ENCODE data around the gene COTL1.

GRCh38 chr16:84581158-84581557 is 36.7 kb downstream of the COTL1 start:
- TF ChIP-seq CTCF (IDR thresholded peaks at IDR 0.05): no peak
- TF ChIP-seq NRF1 (IDR thresholded peaks at IDR 0.05; ENCODE audit: low read depth, low read length): no peak
- no peak for TF ChIP-seq RXRA (IDR thresholded peaks at IDR 0.05; ENCODE audit: borderline replicate concordance, low read depth)
- TF ChIP-seq SIN3A (IDR thresholded peaks at IDR 0.05; ENCODE audit: borderline replicate concordance, low read depth, low read length): no peak
- TF ChIP-seq POLR2AphosphoS5 (IDR thresholded peaks at IDR 0.05; ENCODE audit: low read depth, low read length): no peak
- no peak for TF ChIP-seq IRF3 (IDR thresholded peaks at IDR 0.05; ENCODE audit: low read depth, low read length)
- TF ChIP-seq RFX5 (IDR thresholded peaks at IDR 0.05; ENCODE audit: low read length): no peak
- no peak for TF ChIP-seq REST (IDR thresholded peaks at IDR 0.05; ENCODE audit: low read depth, low read length)
- TF ChIP-seq, protein P1, sequence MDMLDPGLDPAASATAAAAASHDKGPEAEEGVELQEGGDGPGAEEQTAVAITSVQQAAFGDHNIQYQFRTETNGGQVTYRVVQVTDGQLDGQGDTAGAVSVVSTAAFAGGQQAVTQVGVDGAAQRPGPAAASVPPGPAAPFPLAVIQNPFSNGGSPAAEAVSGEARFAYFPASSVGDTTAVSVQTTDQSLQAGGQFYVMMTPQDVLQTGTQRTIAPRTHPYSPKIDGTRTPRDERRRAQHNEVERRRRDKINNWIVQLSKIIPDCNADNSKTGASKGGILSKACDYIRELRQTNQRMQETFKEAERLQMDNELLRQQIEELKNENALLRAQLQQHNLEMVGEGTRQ (IDR thresholded peaks at IDR 0.05; ENCODE audit: borderline replicate concordance, low read depth, low read length): no peak
- no peak for TF ChIP-seq YY1 (IDR thresholded peaks at IDR 0.05; ENCODE audit: low read depth)
- TF ChIP-seq EZH2phosphoT487 (IDR thresholded peaks at IDR 0.05; ENCODE audit: borderline replicate concordance, low read depth): no peak
- TF ChIP-seq TEAD4 (IDR thresholded peaks at IDR 0.05; ENCODE audit: borderline replicate concordance, insufficient read depth): no peak
- TF ChIP-seq RCOR1 (IDR thresholded peaks at IDR 0.05; ENCODE audit: low read length): no peak

All from SK-N-SH (cell line).